Tibial nerve (tissue), 3 donors: ENCODE results near the gene SNX8.

Experiments used
- POLR2A ChIP-seq, 2 donors: fragments of 450-650 bp; IDR thresholded peaks; one replicate each; pipeline ENCODE4 v1.6.1; 2017; ENCODE audit warnings: antibody characterized with exemption in 2 of 2, mild to moderate bottlenecking in 2 of 2, moderate library complexity in 2 of 2
- TF ChIP-seq, protein P1 (sequence below), 5 experiments: fragments of 200-600 bp in 3 of 5; fragments of 450-650 bp in 2 of 5; sonication (generic) in 3 of 5; IDR thresholded peaks; one replicate each; pipeline ENCODE4 v1.5.1; 2016 to 2019; ENCODE audit warnings: antibody characterized with exemption in 5 of 5, mild to moderate bottlenecking in 3 of 5, moderate library complexity in 2 of 5

- TF ChIP-seq, protein P1, sequence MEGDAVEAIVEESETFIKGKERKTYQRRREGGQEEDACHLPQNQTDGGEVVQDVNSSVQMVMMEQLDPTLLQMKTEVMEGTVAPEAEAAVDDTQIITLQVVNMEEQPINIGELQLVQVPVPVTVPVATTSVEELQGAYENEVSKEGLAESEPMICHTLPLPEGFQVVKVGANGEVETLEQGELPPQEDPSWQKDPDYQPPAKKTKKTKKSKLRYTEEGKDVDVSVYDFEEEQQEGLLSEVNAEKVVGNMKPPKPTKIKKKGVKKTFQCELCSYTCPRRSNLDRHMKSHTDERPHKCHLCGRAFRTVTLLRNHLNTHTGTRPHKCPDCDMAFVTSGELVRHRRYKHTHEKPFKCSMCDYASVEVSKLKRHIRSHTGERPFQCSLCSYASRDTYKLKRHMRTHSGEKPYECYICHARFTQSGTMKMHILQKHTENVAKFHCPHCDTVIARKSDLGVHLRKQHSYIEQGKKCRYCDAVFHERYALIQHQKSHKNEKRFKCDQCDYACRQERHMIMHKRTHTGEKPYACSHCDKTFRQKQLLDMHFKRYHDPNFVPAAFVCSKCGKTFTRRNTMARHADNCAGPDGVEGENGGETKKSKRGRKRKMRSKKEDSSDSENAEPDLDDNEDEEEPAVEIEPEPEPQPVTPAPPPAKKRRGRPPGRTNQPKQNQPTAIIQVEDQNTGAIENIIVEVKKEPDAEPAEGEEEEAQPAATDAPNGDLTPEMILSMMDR (IDR thresholded peaks at IDR 0.05), result no peak
- no peak for TF ChIP-seq POLR2A (IDR thresholded peaks at IDR 0.05)
Observed at GRCh38 chr7:2357165-2357564, 42.9 kb upstream of the SNX8 start.
